ENCODE data around the gene NOTCH2. TPM values are rescaled to one million over a fixed set of nuclear protein-coding genes. Genes with fewer than 3 reads are reported as not detected.

The NOTCH2 gene
- total and polyA plus RNA-seq, 8 donors: 0.92 to 191 (median 30.4) TPM

DNA sequence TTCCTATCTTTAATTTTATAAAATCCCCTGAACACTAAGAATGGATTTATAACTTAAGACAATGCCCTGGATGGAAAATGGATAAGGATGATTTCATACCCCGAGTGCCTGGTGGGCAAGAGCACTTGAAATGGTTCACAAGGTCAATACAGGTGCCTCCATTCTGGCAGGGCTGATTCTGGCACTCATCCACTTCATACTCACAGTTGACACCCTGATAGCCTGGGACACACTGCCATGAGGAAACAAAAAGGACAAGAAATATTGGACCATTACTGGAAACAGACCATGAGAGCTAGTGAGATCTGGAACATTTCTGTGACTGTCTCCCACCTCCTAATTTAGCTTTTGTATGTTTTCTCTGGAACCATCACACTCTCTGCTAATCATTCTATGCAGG, 134.1 kb downstream of the NOTCH2 start:
- WGBS, 5 donors: 42 to 85% (median 52%) methylated on average over 1 of the region's 1 CpG
- H3K27ac ChIP-seq: no peak overlapping the region
- no peaks in the 10 kb centered on the region for H3K4me1 ChIP-seq
- no peak for DNase-seq
- intact Hi-C loops (cut with DNase I; ENCODE audit: low total_unique reads): no loop called here
- peaks cover 39 to 88% (median 87%) of the 10 kb centered on the region in 4 donors for H3K36me3 ChIP-seq
- TF ChIP-seq POLR2AphosphoS5 (IDR thresholded peaks at IDR 0.05): no peak
- no peak for TF ChIP-seq POLR2A (IDR thresholded peaks at IDR 0.05)
- no peak for TF ChIP-seq EP300 (IDR thresholded peaks at IDR 0.05)
- TF ChIP-seq CTCF (IDR thresholded peaks at IDR 0.05): no peak
- H3K9me3 ChIP-seq: peaks cover 0 to 18% (median 3%) of the 10 kb centered on the region in 4 donors
- no peak overlapping the region for H3K4me3 ChIP-seq
- no peaks in the 10 kb centered on the region for H3K27me3 ChIP-seq

DNA sequence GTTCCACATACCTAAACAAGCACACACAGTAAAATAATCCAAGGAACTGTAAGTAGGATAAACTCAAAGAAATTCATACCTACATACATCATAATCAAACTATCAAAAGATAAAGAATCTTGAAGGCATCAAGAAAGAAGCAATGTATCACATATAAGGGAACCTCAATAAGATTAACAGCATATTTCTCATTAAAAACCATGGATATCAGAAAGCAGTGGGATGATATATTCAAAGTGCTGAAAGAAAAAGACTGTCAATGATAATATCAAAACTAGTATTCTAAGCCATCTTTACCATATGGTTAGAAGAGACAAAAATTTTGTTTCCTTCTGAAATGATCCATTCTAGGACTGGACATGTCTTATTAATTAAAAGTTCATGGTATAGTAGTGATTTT, 136.1 kb downstream of the NOTCH2 start:
- intact Hi-C loops (cut with DNase I; ENCODE audit: low total_unique reads): no loop called here

GRCh38 chr1:119929643-119930315, 139.7 kb downstream of the NOTCH2 start:
- peaks cover 30 to 89% (median 87%) of the 10 kb centered on the region in 4 donors for H3K36me3 ChIP-seq
- no peaks in the 10 kb centered on the region for H3K4me1 ChIP-seq
- H3K27me3 ChIP-seq: no peaks in the 10 kb centered on the region
- WGBS, 5 donors: 89 to 100% (median 91%) methylated on average over 1 of the region's 1 CpG
- DNase-seq: no peak
- no peak overlapping the region for H3K4me3 ChIP-seq
- intact Hi-C loops (cut with DNase I; ENCODE audit: low total_unique reads): no loop called here
- TF ChIP-seq EP300 (IDR thresholded peaks at IDR 0.05) (no peak), CTCF (IDR thresholded peaks at IDR 0.05) (no peak), POLR2A (IDR thresholded peaks at IDR 0.05) (no peak), POLR2AphosphoS5 (IDR thresholded peaks at IDR 0.05) (no peak)
- H3K27ac ChIP-seq: no peak overlapping the region
- peaks cover 0 to 18% (median 3%) of the 10 kb centered on the region in 4 donors for H3K9me3 ChIP-seq

More for the DNA sequence above, 136.1 kb downstream of the NOTCH2 start:
- no peaks in the 10 kb centered on the region for H3K4me1 ChIP-seq
- H3K4me3 ChIP-seq: no peak overlapping the region
- no peak overlapping the region for H3K27ac ChIP-seq
- TF ChIP-seq POLR2A (IDR thresholded peaks at IDR 0.05) (no peak), EP300 (IDR thresholded peaks at IDR 0.05) (no peak), CTCF (IDR thresholded peaks at IDR 0.05) (no peak)
- no peak for DNase-seq
- H3K9me3 ChIP-seq: peaks cover 0 to 18% (median 3%) of the 10 kb centered on the region in 4 donors
- no peaks in the 10 kb centered on the region for H3K27me3 ChIP-seq
- H3K36me3 ChIP-seq: peaks cover 33 to 87% (median 86%) of the 10 kb centered on the region in 4 donors

- Histone ChIP-seq H3K9me3 (no peaks in the 10 kb centered on the region), H3K27ac (no peak overlapping the region), H3K27me3 (no peaks in the 10 kb centered on the region), H3K4me1 (no peaks in the 10 kb centered on the region), H3K4me3 (no peak overlapping the region), H3K36me3 (peaks cover 52 to 92% (median 92%) of the 10 kb centered on the region in 4 donors)
- intact Hi-C loops (cut with DNase I; ENCODE audit: low total_unique reads): no loop called here
- 95 to 100% (median 97%) methylated on average over 3 of the region's 3 CpGs for WGBS, 5 donors
- no peak for DNase-seq
- no peak for TF ChIP-seq EP300 (IDR thresholded peaks at IDR 0.05)
- no peak for TF ChIP-seq POLR2AphosphoS5 (IDR thresholded peaks at IDR 0.05)
Measured at GRCh38 chr1:119926553-119926952, 142.9 kb downstream of the NOTCH2 start.
